ENCODE results near the gene ROR1.
"Not testable (repeated sequence)": the region's sequence is repeated elsewhere in the genome, so short reads cannot be mapped to it uniquely, and the experiment has no call there.

Gene ROR1

DNA sequence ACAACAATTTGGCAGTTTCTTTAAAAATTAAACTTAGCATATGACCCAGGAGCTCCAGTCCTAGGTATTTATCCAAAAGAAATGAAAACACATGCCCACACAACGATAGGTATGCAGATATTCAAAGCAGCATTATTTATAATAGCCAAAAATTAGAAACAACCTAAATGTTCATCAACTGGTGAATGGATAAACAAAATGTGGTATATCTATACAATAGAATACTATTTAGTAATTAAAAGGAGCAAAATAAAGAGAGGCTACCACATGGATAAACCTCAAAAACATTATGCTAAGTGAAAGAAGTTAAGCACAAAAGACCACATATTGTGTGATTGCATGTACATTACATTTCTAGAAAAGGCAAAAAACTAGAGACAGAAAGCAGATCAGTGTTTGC, 51.3 kb downstream of the ROR1 start:
- DNase-seq, result no peak

DNA sequence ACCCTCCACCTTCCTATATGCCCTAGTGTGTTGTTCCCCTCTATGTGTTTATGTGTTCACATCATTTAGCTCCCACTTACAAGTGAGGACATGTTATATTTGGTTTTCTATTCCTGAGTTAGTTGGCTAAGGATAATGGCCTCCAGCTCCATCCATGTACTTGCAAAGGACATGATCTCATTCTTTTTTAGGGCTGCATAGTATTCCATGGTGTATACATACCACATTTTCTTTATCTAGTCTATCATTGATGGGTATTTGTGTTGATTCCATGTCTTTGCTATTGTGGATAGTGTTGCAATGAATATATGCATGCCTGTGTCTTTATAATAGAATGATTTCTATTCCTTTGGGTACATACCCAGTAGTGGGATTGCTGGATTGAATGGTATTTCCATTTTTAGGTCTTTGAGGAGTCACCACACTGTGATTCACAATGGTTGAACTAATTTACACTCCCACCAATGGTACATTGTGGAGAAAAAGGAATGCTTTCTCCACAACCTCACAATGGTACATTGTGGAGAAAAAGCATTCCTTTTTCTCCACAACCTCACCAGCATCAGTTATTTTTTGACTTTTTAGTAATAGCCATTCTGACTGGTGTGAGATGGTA, 52.5 kb downstream of the ROR1 start:
- not testable (repeated sequence) for DNase-seq

DNA sequence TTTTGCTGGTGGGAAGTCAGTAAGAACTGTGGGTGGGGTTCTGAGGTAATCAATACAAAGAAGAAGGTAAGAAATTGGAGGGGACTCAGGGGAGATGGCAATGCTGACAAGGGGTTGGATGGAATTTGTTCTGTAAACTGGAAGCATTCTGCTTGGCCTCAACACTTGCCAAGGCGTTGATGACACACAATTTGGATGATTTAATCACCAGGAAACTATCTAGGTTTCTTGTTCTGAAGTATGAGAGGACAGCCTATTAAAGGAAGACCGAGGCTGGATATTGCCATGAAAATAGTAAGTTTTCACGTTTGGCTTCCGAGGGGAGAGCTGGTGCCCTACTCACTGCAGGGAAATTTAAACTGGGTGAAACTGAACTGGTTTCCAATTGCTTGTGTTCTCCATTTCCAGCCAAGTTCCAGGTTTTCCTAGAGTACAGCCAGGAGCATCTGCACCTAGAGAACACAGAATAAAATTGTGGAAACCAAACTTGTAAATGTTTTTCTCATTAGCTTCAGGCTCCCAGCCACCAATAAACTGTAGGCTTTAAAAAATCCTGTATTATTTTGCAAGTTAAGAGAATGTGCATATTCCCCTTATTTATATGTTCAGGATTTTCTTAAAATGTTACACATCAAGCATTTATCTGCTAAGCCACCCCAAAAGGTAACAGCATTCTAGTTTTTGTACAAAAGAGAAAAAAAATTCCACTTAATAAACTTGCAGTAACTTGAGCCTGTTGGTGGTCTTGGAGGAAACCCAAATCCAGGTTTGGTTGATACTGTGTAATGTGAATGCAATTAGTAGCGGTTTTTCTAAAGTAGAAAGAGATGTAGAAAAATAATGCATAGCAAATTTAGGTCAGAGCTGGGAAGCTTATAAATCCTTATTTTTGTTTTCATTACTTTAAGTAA, 53.8 kb downstream of the ROR1 start:
- DNase-seq, result no peak

DNA sequence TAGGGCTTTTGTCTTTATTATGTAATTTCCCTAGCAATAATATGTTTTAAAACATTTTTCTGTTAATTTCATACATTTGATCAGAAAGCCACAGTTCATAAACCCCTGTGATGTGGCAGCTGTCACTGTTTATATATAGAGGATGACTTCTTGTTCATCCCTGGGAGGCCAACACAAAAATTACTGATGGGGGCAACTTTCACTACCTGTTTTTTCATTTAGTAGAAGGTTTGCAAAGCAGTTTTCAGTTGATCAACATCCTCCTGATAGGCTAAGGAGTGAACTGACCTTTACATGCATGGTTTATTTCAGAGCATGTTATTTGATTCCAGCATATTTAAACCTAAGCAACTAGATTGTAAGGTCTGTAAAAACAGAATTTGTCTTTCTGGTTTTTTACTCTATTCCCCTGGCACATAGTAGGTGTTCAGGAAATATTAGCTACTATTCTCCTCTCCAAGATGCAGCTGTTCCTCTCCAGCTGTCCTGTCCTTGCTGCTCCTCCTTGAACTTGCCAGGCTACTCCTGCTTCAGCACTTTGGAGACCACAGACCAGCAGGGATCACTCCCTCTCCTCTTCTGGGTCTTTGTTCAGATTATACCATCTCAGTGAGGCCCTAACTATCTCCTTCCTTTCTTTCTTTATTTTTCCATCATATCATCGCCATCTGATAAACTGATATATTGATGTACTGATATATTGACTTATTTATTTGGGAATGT, 54.7 kb downstream of the ROR1 start:
- DNase-seq, result peak; percentile 40

DNA sequence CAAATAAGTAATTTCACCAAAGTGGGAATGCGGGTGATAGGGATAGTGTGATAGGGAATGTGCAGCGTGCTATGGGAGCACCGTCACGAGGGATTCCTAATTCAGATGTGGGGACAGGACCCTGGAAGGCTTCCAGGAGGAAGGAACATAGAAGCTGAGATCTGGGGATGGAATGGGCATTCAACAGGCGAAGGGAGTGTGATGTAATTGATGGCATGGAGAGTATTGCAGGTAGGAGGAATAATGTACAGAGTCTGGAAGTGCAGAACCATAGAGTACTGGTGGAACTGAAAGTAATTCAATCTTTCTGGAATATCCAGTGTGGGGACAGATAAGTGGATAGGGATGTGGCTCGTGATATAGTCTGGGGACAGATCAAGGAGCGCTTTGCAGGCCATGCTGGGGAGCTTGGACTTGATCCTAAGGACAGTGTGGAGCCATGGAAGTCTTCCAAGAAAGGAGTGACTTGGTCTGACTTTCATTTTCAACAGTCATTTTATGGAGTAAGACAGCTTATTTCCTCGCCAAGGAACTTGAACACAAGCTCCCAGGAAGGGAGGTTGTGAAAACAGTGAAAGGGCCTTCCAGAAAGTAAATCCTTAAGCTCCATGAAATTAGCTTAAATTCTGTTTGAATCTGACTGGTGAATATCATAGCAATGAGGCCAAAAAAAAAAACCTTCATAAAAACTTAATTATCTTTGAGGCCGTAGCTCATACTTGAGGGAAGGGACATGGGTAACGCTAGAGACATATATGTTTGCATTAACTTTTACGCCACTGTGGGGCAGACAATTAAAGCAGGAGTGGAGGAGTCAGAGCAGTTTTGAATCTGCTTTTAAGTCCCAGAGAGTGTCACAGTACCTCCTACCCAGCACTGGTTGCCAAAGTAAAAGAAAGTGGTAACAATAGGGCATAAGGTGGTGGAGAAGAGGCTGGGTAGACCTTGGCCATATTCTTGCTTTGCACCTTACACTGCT, 55.8 kb downstream of the ROR1 start:
- DNase-seq, result no peak

DNA sequence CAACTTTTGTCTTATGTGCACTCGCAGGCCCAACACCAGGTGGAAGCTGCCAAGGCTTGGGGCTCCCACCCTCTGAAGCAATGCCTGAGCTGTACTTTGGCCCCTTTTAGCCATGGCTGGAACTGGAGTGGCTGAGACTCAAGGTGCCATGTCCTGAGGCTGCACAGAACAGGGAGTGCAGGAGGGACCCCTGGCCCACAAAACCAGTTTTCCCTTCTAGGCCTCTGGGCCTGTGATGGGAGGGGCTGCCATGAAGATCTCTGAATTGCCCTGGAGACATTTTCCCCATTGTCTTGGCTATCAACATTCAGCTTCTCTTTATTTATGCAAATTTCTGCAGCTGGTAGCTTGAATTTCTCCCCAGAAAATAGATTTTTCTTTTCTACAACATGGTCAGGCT, 57.6 kb downstream of the ROR1 start:
- DNase-seq, result no peak

DNA sequence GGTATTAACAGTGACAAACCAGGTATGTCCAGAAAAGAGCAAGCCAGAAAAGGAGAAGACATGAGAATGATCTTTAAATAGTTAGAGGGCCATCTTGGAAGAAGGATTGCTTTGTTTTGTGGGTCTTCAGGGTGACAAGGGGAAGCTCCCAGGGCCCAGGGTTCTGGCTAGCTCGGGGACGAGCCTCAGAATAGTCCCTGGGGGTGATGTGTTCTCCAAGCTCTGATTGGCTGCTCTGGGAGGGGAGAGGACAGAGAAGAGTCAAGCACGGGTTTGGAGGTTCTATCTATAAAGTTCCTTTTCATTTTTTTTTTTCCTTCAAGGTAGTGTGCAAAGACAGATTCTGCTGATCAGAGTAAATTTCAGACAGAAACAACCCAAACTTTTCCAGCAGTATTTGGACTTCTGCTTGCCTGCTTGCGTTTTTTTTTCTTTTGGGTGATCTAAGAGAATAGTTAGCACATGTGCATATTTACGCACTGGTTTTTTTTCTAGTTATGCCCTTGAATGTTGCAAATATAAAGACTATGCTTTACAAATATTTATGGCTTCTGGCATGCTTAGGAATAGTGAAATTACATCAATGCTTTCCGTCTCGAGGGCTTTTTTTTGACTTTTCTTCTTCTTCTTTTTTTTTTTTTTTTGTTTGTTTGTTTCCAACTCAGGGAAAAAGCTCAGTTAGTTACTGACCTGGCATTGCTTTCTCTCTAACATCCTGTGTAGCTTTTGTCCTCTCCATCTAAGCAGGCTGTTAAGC, 59.7 kb downstream of the ROR1 start:
- no peak for DNase-seq

DNA sequence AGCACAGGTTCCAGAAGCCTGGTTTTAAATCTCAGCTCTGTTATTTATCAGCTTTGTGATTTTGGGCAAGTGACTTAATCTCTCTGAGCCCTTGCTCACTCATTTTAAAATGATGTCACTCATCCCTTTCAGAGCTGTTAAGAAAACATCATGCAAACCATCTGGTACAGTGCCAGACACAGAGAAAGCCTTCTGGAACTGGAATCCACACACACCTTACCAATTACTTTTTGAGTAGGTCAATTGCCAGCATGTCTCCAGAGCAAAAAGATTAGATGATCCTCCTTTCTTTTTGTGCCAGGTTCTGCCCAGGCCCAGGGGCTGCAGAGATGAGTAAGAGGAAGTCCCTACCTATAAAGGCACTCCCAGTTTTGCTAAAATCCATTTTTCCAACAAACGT, 61.3 kb downstream of the ROR1 start:
- no peak for DNase-seq

DNA sequence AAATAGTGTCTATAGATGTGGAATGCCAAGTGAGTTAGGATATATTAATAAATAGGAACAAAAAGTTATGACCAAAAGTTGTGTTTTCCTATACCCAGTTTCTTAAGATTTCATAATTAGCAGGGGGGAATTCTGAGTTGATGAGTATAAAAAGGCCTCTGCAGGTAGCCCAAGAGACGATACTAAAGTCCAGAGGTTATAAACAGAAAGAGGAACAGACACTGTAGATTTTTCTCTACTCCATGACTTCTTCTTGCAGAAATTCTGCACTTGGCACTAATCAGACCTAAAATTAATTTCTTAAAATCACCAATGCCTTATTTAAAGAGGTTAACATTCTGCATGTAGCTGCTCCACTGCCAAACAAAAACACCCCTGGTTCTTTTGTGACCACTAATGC, 62.6 kb downstream of the ROR1 start:
- DNase-seq, result no peak

DNA sequence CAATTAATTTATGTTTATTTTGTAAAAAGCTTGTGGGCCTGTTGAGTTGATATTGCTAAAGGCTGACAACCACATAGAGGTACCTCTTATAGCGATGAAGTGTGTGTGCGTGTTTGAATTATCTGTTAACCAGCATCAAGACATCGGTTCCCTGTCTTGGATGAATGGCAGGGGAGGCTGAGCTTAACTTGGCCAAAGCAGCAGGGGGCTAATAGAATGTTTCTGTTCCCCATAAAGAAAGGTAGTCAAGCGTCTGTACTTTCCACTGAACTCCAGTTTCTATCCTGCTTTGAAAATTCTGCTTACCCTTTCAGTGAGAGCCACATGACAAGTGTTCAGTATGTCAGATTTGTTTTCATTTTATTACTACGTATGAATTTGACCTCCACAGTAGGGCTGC, 63.0 kb downstream of the ROR1 start:
- no peak for DNase-seq

DNA sequence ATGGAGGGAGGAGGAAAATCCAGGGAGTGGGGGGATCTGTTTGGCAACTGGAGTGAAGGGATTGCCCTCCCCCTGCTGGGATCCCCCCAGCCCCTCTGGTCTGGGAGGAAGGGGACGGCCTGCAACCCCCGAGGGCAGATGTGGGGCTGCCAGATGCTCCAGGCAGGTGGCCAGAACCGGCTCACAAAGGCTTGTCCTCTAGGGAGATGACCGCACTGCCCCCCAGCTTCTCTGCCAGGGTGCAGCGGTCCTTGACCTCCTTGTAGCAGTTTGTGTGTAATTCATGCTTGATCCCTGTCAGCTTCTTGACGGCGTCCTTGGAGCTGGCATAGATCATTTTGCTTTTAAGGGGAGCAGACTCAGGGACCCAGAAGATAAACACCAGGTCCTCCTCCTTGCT, 69.2 kb downstream of the ROR1 start:
- no peak for DNase-seq

DNA sequence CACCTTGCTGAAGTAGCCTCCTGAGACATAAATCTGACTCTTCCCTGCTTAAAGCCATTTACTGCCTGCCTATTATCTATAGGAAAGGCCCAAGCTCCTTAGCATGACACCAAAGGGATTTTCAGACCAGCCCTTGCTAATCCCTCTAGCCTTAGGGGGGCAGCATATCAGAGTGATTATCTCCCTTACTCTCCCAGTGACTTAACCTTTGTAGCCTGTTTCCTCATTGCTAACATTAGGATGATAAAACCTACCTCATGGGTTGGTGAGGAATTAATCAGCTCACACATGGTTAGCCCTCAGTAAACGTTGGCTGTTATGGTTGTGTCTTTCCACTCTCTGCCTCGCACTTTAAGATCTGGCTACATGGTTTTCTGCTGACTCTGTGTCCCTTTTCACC, 70.1 kb downstream of the ROR1 start:
- DNase-seq, result no peak

DNA sequence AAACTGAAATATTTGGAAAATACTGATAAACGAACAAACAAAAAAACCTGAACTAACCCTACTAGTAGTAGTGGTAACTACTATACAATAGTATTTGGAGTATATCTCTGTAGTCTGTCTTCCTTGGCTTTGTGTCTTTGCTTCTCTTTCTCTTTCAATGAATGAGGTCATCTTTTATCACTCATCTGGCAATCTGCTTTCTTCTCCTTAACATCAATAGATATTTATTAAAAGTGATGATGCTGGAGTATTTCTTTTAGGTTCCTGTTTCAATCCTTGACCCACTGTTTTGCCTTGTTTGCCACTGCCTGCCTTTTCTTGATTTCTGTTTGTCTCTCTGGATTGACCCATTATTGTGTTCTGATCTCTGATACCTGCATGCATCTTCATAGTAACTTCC, 71.5 kb downstream of the ROR1 start:
- no peak for DNase-seq

DNA sequence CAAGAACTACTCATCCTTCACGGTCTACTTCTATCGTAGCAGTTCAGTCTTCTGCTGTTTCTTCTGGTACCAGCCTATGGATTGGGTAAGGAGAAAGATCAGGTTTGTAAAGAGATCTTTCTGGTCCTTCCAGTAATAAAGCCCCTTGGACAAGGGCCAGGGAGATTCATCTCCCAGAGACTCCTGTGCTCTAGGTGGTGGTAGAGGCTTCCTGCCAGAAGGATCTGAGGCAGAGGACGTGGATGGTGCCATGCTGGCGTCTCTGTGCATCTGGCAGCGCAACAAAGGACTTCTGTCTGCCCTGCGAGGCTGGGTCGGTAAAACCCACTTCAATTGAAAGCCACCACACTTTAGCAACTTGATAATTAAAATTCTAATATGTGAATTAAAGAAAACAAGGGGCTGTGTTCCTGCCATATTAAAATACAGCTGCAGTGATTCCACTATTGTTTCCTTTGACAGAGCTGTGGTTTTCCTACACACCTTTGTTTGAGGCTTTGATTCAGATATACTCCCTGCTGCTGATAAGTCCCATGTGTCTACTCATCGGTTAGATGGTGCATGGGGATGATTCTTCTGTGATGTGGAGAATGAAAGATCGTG, 73.6 kb downstream of the ROR1 start:
- DNase-seq, result no peak

DNA sequence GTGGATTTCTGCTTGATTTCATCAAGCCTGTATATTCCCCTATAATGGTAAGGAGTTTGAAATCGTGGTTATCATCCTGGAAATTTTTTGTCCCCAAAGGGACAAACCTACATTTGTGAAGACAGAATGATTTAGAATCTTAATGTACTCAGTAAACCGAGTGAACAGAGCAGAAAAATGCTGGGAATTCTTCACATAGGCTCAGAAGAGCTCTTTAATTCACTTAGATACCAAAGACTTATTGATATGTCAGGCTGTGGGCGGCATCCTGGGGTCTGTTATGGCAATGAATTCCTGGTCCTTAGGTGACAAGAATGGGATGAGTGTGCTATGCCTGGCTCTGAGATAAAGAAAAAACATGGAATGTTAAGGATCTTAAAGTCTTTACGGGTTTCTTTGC, 74.9 kb downstream of the ROR1 start:
- no peak for DNase-seq

DNA sequence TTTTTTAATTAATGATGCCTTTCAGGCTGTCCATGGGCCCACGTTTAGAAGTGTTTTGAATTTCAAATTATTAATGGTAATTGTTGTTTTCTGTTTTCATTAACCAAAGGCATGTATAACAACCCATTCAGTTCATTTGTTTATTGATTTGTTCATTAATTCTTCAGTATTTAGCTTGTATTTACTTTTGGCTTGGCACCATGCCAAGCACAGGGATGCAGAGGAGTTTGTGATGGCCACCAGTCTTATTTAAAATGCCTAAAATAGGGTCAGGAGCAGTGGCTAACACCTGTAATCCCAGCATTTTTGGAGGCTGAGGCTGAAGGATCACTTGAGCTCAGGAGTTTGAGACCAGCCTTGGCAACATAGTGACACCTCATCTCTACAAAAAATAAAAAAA, 75.3 kb downstream of the ROR1 start:
- DNase-seq, result no peak

DNA sequence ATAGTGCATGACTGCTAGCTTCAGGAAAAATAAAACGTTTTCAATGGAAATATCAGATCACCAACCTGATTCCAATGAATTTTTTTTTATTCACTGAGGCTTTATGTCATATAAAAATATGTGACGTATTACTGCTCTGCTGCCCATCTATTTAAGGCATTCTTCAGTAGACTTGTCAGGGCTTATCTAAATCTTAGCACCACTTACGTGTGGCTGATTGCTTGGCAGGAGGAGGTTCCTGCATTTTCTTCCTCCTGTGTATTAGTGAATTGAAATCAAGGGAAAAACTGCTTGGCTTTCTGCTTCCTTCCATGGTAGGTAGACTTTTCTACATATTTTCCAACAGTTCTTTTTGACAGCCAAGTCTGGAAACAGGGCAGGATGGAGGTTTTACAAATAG, 80.3 kb downstream of the ROR1 start:
- DNase-seq, result no peak

DNA sequence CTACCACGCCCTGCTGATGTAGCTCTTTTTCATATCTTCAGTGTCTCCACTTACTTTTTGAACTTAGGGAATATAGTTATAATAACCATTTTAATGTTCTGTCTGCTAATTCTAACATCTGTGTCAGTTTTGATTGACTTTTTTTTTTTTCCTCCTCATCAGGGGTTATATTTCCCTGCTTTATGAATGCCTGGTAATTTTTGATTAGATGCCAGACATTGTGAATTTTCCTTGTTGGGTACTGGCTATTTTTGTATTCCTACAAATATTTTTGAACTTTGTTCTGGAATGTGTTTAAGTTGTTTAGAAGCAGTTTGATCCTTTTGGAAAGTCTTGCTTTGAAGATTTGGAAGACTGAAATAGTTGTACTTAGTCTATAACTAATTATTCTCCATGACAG, 82.1 kb downstream of the ROR1 start:
- no peak for DNase-seq

DNA sequence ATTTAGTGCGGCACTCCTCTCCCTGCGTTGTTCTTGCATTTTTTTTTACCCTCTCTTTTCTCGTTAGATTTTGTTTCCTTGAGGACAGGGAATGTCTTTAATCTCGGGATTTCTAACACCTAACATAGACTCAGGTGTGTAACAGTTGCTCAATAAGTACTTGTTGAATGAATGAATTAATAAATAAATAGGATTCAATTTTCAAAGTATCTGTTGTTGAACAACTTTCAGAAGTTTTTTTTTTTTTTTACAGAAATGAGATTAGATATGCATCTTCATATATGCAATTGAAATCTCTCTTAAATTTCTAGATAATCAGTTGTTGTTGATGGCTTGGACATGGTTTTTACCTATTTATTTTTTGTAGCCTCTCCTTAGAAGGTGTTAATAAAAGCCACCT, 83.1 kb downstream of the ROR1 start:
- DNase-seq, result no peak

DNA sequence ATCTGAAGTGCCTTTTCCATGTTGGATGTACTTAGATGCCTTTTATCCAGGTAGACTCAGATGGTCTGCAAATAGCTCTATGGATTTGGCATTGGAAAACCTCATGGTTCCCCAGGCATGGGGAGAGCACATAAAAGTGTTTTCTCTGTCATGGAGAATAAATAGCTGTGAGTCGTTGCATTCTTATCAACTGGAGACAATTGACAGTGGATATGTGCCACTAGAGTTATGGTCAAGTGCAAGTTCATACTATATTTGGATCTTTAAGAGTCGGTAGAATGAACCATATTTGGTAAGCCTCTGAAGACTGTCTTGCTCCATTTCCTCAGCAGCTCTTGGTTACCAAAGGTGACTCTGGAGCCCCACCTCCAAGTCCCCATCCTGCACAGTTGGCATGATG, 83.7 kb downstream of the ROR1 start:
- no peak for DNase-seq

DNA sequence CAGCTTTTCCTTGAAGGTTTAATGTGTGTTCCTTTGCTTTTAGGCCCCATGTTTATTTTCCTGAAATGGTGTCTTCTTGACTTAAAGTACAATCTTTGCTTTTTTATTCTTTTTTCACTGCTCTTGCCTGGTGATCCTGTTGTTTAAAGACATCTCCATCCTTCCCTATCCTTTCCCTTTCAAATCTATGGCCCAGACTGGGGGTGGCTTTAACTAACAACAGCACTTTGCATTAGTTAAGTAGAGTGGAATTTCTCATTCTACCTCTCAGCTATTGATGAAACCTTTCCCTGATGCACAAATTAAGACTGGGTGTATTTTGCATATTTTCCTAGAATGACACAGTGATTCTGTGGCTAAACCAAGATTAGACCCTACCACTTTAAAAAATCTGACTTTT, 84.3 kb downstream of the ROR1 start:
- no peak for DNase-seq

Data from suppressor macrophage treated with lipopolysaccharide for 4 hours (primary cell).